ENCODE results near the gene CTNNBL1. TPM values are rescaled to one million over a fixed set of nuclear protein-coding genes. Genes with fewer than 3 reads are reported as not detected.

The CTNNBL1 gene, protein sequence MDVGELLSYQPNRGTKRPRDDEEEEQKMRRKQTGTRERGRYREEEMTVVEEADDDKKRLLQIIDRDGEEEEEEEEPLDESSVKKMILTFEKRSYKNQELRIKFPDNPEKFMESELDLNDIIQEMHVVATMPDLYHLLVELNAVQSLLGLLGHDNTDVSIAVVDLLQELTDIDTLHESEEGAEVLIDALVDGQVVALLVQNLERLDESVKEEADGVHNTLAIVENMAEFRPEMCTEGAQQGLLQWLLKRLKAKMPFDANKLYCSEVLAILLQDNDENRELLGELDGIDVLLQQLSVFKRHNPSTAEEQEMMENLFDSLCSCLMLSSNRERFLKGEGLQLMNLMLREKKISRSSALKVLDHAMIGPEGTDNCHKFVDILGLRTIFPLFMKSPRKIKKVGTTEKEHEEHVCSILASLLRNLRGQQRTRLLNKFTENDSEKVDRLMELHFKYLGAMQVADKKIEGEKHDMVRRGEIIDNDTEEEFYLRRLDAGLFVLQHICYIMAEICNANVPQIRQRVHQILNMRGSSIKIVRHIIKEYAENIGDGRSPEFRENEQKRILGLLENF
- total RNA-seq: 39.4 and 50.4 TPM in 2 replicates

DNA sequence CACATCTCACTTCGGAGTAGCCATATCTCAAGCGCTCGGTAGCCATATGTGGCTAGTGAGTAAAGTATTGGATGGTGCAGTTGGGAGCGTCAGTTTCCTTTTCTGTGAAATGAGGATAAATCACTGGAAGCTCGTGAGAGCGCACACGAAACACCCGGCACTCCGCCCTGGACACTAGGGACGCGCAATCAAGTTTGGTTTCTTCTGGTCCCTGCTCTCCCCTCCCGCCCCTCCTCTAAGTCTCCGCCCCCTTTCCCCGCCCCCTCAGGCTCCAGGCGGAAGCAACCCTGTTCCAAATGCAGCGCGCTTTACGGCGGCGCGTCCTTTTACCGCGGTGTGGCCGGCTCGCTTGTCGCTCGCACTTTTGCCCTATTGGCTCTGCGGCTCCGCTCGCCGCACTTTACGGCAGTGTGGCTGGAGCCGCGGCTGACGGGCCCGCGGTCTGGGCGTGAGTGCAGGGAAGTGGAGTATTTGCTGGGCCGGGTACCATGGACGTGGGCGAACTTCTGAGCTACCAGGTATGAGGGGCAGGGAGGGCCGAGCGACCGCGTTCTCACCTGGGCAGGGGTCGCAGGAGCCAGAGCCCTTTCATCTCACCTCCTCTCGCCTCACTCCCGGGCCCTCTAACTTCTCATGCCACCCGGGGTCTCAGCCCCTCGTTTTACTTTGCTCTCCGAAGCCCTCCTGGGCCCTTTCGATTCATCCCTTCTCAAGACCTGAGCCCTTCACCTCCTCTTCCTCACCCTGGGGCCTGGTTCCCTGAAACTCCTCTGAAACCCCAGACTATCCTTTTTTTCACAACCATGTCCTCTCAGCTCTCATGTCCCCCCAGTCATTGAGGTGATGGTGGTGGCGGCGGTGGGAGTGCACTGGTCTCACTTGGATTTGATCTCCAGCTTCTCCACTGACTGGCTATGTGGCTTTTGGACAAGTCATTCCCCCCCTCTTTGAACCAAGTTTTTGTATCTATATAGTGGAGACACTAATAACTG, at the start of gene CTNNBL1:
Gene CTNNBL1, plus strand, starts transcription at position 396 of the 992 bp plus-strand sequence. Its CDS starts 93 bp downstream, at position 489.

DNA sequence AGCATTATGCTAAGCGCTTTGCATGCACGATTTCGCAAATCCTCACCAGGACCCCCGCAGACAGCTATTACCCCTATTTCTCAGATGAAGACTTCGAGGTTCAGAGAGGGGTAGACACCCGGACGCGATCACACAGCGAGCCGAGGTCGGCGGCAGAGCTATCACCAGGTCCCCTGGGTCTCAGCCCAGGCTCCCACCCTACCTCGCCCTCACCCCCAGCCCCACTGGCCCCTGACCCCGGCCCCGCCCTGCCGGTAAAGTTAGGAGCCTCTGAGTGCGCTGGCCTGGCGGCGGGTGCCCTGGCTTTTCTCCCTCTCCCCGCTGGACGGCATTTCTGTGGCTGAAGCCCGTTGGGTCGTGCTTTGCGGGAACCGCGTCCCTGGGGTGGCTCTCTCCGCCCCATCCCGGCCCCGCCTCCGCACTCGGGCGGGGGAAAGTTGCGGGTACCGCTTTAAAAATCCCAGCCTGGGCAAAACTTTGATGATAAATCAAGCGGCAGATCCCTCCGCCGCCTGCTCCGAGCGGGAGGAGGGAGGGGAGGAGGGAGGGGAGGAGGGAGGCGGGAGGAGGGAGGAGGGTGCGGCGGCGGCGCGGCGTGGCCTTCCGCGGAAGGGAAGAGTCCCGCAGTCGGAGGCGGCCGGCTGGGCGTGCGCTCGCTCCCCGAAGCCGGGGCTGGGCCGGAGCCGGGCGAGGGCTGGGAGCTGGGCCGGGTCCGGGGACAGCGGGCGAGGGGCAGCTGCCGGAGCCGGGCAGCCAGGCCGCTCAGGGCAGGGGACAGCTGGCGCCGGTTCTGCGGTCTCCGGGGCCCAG, 208.9 kb downstream of the CTNNBL1 start, which contains the start of gene VSTM2L:
Gene VSTM2L, plus strand, starts transcription at position 624 of the 810 bp plus-strand sequence. CDS start 224 bp downstream, outside the sequence.

Other genes starting within 250 kb of the CTNNBL1 start
- gene NNAT, start 172.8 kb upstream of the CTNNBL1 start, total RNA-seq: not detected in 2 replicates
- 36.5 and 37.6 TPM in 2 replicates for gene BLCAP, start 166.2 kb upstream of the CTNNBL1 start, total RNA-seq
- gene VSTM2L, start 209.1 kb downstream of the CTNNBL1 start, total RNA-seq: 0.27 and 2.0 TPM in 2 replicates

All from endothelial cell of coronary artery (primary cell).